HepG2 (cell line): ENCODE results near the gene PDZD7. TPM values are rescaled to one million over a fixed set of nuclear protein-coding genes. Genes with fewer than 3 reads are reported as not detected.

ENCODE experiments used
- ADNP ChIP-seq: sonication (generic); formaldehyde crosslinking; IDR thresholded peaks from 2 replicates; pipeline ENCODE4 v1.4.0; 2020; ENCODE audit warnings: missing genetic modification reagents
- HDAC2 ChIP-seq: sonication (generic); formaldehyde crosslinking; IDR thresholded peaks from 2 replicates; pipeline ENCODE4 v1.4.0; 2020; ENCODE audit warnings: missing genetic modification reagents
- JARID2 ChIP-seq: sonication (generic); formaldehyde crosslinking; IDR thresholded peaks from 2 replicates; pipeline ENCODE4 v1.8.1; 2023; ENCODE audit warnings: missing genetic modification reagents, inconsistent platforms; ENCODE audit not compliant: insufficient replicate concordance
- MTA1 ChIP-seq: sonication (generic); formaldehyde crosslinking; IDR thresholded peaks from 2 replicates; pipeline ENCODE4 v1.4.0; 2020; ENCODE audit warnings: missing genetic modification reagents, mild to moderate bottlenecking, borderline replicate concordance
- NAIF1 ChIP-seq: sonication (generic); formaldehyde crosslinking; IDR thresholded peaks from 2 replicates; pipeline ENCODE4 v1.5.0; 2020; ENCODE audit warnings: mild to moderate bottlenecking, missing genetic modification reagents, borderline replicate concordance
- NKX3-1 ChIP-seq: sonication (generic); formaldehyde crosslinking; IDR thresholded peaks from 2 replicates; pipeline ENCODE4 v1.5.0; 2020; ENCODE audit warnings: missing genetic modification reagents
- NR2F1 ChIP-seq, 2 experiments: fragments of 450-650 bp in 1 of 2; formaldehyde crosslinking in 1 of 2; IDR thresholded peaks; 2 replicates each; pipeline versions ENCODE4 v1.5.0 to v1.6.1; 2016 to 2020; ENCODE audit warnings: mild to moderate bottlenecking in 1 of 2, missing compliant biosample characterization in 1 of 2, missing genetic modification reagents in 1 of 2, moderate library complexity in 1 of 2
- ONECUT2 ChIP-seq: sonication (generic); formaldehyde crosslinking; IDR thresholded peaks from 2 replicates; pipeline ENCODE4 v1.4.0; 2020; ENCODE audit warnings: missing genetic modification reagents
- POGZ ChIP-seq: sonication (generic); formaldehyde crosslinking; IDR thresholded peaks from 2 replicates; pipeline ENCODE4 v1.4.0; 2020; ENCODE audit warnings: mild to moderate bottlenecking, missing genetic modification reagents
- SMARCC2 ChIP-seq: fragments of 450-650 bp; IDR thresholded peaks from 2 replicates; pipeline ENCODE4 v1.6.1; 2017; ENCODE audit warnings: antibody characterized with exemption, mild to moderate bottlenecking
- SNAPC2 ChIP-seq: sonication (generic); formaldehyde crosslinking; IDR thresholded peaks from 2 replicates; pipeline ENCODE4 v1.8.1; 2022; ENCODE audit warnings: mild to moderate bottlenecking, missing genetic modification reagents
- SOX5 ChIP-seq: IDR thresholded peaks from 2 replicates; pipeline ENCODE4 v1.6.1; 2016; ENCODE audit warnings: borderline replicate concordance
- TBX2 ChIP-seq: sonication (generic); formaldehyde crosslinking; IDR thresholded peaks from 2 replicates; pipeline ENCODE4 v1.5.0; 2020; ENCODE audit warnings: missing genetic modification reagents, mild to moderate bottlenecking, borderline replicate concordance
- TCF7 ChIP-seq: sonication (generic); IDR thresholded peaks from 2 replicates; pipeline ENCODE4 v1.6.1; 2016; ENCODE audit warnings: antibody characterized with exemption, low read depth
- TEAD3 ChIP-seq: optimal IDR thresholded peaks from 2 replicates; pipeline ENCODE3; 2016; ENCODE audit warnings: borderline replicate concordance
- TFE3 ChIP-seq: IDR thresholded peaks from 2 replicates; pipeline ENCODE4 v1.6.1; 2016
- ZBTB1 ChIP-seq: sonication (generic); formaldehyde crosslinking; IDR thresholded peaks from 2 replicates; pipeline ENCODE4 v1.4.0; 2020; ENCODE audit warnings: missing genetic modification reagents, borderline replicate concordance
- ZNF460 ChIP-seq: sonication (generic); formaldehyde crosslinking; IDR thresholded peaks from 2 replicates; pipeline ENCODE4 v1.5.1; 2020; ENCODE audit warnings: missing genetic modification reagents, mild to moderate bottlenecking, borderline replicate concordance
- ZNF558 ChIP-seq: sonication (generic); formaldehyde crosslinking; IDR thresholded peaks from 2 replicates; pipeline ENCODE4 v1.9.0; 2022; ENCODE audit warnings: mild to moderate bottlenecking, missing genetic modification reagents, borderline replicate concordance
- ZNF563 ChIP-seq: sonication (generic); formaldehyde crosslinking; IDR thresholded peaks from 2 replicates; pipeline ENCODE4 v1.8.0; 2022; ENCODE audit warnings: mild to moderate bottlenecking, moderate library complexity, missing genetic modification reagents
- ZNF598 ChIP-seq: sonication (generic); formaldehyde crosslinking; IDR thresholded peaks from 2 replicates; pipeline ENCODE4 v1.5.1; 2020; ENCODE audit warnings: mild to moderate bottlenecking, missing genetic modification reagents, borderline replicate concordance
- ZNF780A ChIP-seq: sonication (generic); formaldehyde crosslinking; IDR thresholded peaks from 2 replicates; pipeline ENCODE4 v1.8.0; 2022; ENCODE audit warnings: mild to moderate bottlenecking, missing genetic modification reagents, moderate library complexity
- ZNF781 ChIP-seq: sonication (generic); formaldehyde crosslinking; IDR thresholded peaks from 2 replicates; pipeline ENCODE4 v1.5.1; 2020; ENCODE audit warnings: borderline replicate concordance, mild to moderate bottlenecking, missing genetic modification reagents; ENCODE audit errors: not compliant biosample characterization
- ZNF792 ChIP-seq: IDR thresholded peaks from 2 replicates; pipeline ENCODE4 v1.6.1; 2016
- polyA plus RNA-seq, 8 experiments: library from polyadenylated mRNA; depleted of rRNA in 3 of 8; stranded (reverse) in 7 of 8; unstranded in 1 of 8; fragments of >200 nt; fragmentation: Illumina TruSeq in 4 of 8; extraction: Trizol in 4 of 8; gene quantifications; 2 replicates each; pipeline versions ENCODE4 v1.2.1 to v1.2.3, GENCODE V29; 2011 to 2016; ENCODE audit warnings: low read depth in 4 of 8, missing spikeins in 1 of 8, mixed read lengths in 1 of 8; ENCODE audit not compliant: insufficient read depth in 1 of 8
- total RNA-seq, 5 experiments: library from RNA; depleted of rRNA; stranded (reverse); fragments of >200 nt; fragmentation: Illumina TruSeq; extraction: Trizol; gene quantifications; 2 replicates each; pipeline ENCODE4 v1.2.3, GENCODE V29; 2016; ENCODE audit warnings: low read depth in 1 of 5

Gene PDZD7
- total and polyA plus RNA-seq, 2 of the 13 experiments (the other 11 are each of a cell fraction or from before 2014, with no cell fraction given), result 0.58 to 0.73 TPM

- peak; percentile 80 for TF ChIP-seq TFE3 (CRISPR knock-in tag)
- peak; percentile 67; the same call in 1 of the 2 replicates for TF ChIP-seq NAIF1
- peak; percentile 88 to 96 for TF ChIP-seq NR2F1 (CRISPR knock-in tag; IDR thresholded peaks at IDR 0.05)
- TF ChIP-seq ZNF780A (CRISPR knock-in tag), result 0 out of 2 replicates have a peak, but pooled peaks have one; percentile 51
- peak; percentile 77; the same call in 1 of the 2 replicates for TF ChIP-seq SOX5 (CRISPR knock-in tag)
- TF ChIP-seq TCF7, result peak; percentile 92
- no peak for TF ChIP-seq POGZ (CRISPR knock-in tag)
- TF ChIP-seq TEAD3 (CRISPR knock-in tag), result peak; percentile 89
- TF ChIP-seq SMARCC2, result no peak
- peak; percentile 88 for TF ChIP-seq ZNF792
- TF ChIP-seq ZNF558, result peak; percentile 22; the same call in 1 of the 2 replicates
- TF ChIP-seq JARID2 (CRISPR knock-in tag), result peak; percentile 56
- peak; percentile 95 for TF ChIP-seq HDAC2 (CRISPR knock-in tag)
- TF ChIP-seq TBX2 (CRISPR knock-in tag), result peak; percentile 89
- TF ChIP-seq ZBTB1, result 0 out of 2 replicates have a peak, but pooled peaks have one; percentile 52
- no peak for TF ChIP-seq ADNP (CRISPR knock-in tag)
- no peak for TF ChIP-seq ZNF460 (CRISPR knock-in tag)
- TF ChIP-seq ZNF598, result no peak
- peak; percentile 41 for TF ChIP-seq ZNF781 (CRISPR knock-in tag)
- TF ChIP-seq SNAPC2 (CRISPR knock-in tag), result peak; percentile 64; the same call in 1 of the 2 replicates
- 0 out of 2 replicates have a peak, but pooled peaks have one; percentile 24 for TF ChIP-seq ONECUT2 (CRISPR knock-in tag)
- TF ChIP-seq NKX3-1 (CRISPR knock-in tag), result no peak
- TF ChIP-seq MTA1 (CRISPR knock-in tag), result peak; percentile 76; the same call in 1 of the 2 replicates
- peak; percentile 18; the same call in 1 of the 2 replicates for TF ChIP-seq ZNF563 (CRISPR knock-in tag)
Observed at GRCh38 chr10:100970914-100971811, 59.8 kb downstream of the PDZD7 start (continued).
